Activated T-helper 1 cell treated with anti-CD3 and anti-CD28 coated beads, Interleukin-2, amount 50 U/mL, for 16 hours (primary cell): ENCODE data around the gene SLC6A9.

ENCODE experiments used
- DNase-seq, 2 donors: peaks; one replicate each; pipeline ENCODE4 v3.0.0-alpha.2; 2020; ENCODE audit warnings: low read depth in 1 of 2, low spot score in 1 of 2

SLC6A9 gene

DNA sequence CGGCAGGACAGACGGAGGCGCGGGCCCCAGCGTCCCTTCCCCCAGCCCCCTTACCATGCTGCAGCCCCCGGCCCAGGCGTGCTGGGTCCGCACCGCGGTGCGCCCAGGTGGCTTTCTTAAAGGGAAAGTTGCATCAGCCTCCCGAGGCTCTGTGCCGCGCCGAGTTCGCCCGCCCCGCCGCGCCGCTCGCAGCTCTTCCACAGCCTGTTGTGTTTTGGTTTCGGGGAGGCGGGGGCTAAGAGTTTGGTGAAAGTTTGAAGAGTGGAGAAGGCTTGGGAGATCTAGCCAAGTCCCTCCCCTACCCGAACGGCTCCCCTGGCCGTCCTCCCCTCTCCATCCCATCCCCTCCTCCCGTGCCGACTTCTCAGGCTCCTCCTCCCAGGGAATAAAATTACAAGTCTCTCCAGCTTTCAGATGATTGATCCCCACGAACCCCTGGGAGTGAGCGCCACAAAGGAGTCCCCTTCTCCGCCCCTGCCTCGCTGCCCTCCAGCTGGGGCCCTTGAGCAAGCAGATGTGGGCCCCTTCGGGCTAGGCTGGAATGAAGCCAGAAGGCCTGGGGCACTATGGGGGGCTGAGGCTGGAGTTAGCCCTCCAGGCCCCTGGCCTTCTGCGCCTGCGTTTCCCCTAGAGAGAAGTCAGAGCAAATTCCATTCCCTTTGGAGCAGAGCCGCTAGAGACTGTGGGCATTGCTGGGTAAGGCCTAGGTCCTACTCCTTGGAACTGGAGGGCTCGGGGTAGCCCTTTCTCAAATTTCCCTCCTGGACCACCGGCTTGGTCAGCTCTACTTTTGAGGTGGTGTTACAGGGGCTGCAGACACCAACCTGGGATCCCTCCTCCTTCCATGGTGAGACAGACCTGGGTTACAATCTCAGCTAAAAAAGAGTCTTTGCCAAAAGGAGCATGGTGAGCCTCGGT lies at the start of gene SLC6A9:
TSS of gene SLC6A9 (minus strand) at position 211 of the 918 bp plus-strand sequence. CDS start 7,185 bp downstream, outside the sequence.
- peak in 1 of 2 donors; percentile 40 for DNase-seq

DNA sequence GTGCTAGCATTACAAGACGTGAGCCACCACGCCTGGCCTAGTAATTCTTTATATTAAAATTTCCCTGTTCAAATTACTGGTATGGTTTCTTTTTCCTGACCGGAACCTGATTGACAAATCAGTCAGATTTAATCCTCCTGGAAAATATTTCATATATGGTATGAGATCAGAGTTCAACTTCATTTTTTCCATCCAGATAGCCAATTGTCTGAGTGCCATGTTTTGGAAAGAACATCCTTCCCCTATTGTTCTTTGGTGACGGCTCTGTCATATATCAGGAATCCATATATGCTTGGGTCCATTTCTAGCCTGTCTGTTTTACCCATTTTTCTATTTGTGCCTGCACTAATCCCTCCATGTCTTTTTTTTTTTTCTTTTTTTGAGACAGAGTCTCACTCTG lies 48.3 kb upstream of the SLC6A9 start:
- no peak for DNase-seq

DNA sequence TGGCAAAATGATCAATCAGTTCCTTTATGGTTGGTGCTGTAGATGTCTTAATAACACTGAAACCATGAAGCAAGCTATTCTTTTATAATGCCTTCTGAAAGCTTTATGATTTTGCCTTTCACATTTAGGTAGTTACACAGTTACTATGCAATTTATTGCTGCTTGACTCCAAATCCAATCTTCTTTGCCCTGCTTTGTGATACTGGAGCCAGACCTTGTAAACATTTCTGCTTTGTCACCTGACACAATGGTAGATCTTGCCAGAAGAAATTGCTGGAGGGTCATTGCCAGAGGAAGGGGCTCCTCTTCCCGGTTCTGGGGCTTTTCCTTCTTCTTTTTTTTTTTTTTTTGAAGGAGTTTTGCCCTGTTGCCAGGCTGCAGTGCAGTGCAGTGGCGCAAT lies 46.8 kb upstream of the SLC6A9 start:
- no peak for DNase-seq

DNA sequence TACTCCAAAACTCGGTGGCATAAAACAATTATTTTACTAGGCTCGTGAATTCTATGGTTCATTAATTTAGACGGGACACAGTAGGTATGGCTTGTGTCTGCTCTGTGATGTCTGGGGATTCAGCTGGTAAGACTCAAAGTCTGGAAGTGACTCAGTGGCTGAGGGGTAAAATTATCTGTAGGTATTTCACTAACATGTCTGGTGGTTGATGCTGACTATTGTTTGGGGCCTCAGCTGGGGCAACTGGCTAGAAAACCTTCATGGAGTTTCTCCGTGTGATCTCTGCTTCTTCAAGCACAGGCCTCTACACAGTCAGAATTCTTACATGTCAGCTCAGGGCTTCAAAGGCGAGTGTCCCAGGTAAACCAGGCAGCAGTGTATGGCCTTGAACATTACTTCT lies 46.2 kb upstream of the SLC6A9 start:
- DNase-seq: no peak

DNA sequence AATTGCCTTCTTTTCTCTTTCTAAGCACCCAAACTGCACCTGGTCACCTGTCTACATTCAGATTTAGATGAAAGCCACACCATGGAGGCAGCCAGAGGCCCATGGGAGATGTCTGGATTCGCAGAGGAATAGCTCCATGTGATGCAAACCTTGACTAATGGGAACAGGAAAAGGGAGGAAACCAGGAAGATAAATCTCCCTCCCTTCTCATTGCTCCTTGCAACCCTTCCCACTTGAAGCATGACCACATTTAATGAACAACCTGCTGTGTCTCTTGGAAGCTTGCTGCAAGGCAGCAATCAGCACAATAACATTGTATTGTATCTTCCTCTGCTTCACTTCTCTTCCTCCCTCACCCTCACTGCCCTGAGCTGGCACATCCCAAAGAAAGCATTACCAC lies 44.8 kb upstream of the SLC6A9 start:
- no peak for DNase-seq

DNA sequence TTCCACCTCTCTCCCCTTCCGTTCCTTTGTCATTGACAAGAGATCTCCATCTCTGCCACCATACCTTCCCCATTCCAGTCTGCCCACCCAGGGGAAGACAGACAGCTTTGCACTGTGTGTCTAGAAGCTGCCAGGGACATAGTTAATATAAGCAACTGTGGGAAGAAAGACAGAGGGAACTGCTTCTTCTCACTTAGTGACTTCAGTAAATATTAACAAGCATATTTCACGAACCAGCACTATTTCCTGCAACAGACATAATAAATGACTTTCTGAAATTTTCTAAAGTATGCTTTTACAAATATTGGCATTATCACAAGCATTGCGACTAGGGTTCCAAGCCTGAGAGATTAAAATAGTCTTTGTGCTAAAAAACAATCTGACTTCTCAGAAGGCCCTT lies 43.2 kb upstream of the SLC6A9 start:
- DNase-seq: no peak

DNA sequence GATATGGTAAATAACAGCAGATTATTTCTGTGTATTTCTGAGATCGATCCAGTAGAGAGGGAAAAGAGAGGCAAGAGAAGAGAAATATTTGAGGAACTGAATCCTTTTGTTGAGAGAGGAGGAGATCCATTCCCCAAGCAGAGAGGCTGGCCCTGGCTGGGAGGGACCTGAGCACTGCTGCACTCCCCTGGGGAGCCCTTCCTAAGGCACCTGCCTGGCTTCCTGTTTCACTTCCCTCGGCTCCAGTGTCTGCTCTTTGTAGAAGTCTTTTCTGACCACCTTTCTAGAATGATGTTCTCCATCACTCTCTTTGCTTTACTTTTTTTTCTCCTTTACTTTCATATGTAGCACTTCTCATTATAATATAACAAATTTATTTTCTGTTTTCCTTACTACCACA lies 42.3 kb upstream of the SLC6A9 start:
- DNase-seq: no peak

DNA sequence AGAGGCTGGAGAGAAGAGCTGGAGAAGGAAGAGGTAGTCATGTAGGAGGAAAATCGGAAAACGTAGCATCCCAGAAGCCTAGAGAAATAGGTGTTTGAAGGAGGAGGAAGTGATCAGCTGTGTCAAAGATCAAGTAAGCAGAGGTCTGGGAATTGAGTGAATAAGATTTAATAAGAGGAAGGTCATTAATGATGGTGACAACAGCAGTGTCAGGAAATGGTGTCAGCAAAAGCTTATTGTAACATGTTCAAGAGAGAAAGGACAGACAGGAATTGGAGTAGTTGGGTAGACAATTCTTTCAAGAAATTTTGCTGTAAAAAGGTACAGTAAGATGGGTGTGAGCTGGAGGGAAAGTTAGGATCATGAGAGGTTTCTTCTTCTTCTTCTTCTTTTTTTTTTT lies 41.6 kb upstream of the SLC6A9 start:
- DNase-seq: no peak

DNA sequence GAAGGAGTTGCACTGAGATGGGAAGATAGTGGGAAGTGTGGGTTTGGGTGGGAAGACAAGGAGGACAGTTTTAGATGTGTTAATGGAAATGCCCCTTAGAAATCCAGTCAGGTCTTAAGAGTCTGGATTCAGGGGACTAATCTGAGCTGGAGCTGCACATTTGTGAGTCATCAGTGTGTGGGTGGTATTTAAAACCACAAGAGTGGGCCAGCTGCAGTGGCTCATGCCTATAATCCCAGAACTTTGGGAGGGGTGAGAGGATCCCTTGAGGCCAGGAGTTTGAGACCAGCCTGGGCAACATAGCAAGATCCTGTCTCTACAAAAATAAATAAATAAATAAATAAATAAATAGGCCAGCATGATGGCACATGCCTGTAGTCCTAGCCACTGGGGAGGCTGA lies 40.9 kb upstream of the SLC6A9 start:
- no peak for DNase-seq

DNA sequence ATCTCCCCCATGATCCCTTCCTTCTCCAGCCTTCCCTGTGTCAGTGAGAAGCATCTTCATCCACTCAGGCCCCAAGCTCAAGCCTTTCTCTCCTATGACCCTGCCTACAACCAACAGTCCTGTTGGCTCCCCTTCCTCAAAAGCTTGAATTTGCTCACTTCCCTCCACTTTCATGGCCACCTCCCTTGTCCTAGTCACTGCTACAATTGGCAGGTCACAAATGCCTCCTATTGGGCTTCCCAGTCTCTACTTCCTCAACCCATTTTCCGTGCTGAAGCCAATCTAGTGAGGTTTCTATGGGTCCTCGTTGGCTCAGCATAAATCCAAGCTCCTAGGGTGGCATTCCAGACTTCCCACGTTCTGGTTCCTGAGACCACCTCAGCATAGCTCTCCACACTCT lies 40.2 kb upstream of the SLC6A9 start:
- no peak for DNase-seq

DNA sequence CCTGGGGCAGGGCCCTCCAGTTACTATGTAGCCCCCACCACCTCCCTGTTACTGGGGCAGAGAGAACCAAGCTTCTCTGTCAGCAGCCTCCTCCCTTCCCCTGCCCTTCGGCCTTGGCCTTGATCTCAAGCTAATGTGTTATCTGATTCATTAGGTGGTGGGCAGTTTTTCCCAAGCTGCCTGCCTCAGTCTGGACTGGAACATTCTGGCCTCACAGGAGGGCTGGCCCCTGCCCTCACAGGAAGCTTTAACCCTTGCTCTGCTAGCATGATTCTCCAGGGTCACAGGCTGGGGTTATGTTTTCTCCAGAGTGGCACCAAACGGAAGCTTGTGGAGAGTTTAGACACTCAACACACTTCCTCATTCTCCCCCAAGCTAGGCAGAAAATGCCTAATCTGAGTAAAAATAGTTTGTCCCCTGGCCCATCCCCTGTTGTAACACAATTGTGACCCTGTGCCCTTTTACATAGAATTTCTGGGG lies 37.2 kb upstream of the SLC6A9 start:
- no peak for DNase-seq

DNA sequence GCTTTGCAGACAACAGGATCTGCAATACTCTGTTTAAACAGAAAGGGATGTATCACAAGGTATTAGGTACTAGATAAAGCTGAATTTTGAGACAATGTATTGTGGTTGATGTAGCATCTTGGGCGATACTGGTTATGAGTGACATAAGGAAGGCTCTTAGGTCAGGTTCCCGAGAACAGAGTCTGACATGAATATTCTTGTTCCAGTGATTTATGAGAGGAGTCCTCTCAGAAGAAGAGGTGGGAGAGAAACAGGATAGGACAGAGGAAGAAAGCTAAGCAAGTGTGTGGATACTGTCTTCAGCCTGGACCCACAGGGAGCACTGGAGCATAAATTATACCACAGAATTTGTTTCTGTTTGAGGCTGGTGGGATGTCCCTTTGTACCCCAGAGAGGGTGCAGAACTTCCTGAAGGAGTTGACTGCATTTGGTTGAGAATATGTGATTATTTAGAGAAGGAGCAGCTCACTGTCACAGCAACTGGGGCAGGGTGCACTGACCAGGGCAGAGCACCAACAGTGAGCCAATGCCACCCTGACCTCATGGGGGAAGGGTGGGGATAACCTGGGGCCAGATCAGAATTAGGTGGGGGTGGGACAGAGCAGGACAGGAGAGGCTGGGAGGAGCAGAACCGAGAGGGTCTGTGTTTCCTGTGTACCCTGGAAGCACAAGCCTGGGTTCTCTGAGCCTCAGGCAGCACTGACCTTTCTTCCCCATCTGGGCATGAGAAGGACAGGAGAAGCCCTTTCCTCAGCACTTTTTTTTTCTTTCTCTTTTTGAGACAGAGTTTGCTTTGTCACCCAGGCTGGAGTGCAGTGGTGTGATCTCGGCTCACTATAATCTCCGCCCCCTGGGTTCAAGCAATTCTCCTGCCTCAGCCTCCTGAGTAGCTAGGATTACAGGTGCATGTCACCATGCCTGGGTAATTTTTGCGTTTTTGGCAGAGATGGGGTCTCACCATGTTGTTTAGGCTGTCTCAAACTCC lies 36.3 kb upstream of the SLC6A9 start:
- no peak for DNase-seq

DNA sequence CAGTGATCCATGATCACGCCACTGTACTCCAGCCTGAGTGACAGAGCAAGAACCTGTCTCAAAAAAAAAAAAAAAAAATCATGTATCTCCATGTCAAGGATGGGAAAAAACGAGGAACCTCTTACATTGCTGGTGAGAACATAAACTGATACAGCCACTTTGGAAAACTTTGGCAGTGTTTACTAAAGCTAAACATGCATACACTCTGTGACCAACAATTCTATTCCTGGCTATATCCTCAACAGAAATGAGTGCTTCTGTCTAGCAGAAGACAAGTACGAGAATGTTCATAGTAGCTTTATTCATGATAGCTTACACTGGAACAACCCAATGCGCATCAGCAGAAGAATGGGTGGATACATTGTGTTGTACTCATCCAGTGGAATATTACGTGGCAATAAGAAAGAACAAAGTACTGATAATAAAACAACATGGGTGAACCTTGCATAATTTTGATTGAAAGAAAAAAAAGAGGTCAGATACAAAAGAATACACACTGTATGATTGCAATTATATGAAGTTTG lies 31.5 kb upstream of the SLC6A9 start:
- DNase-seq: no peak

DNA sequence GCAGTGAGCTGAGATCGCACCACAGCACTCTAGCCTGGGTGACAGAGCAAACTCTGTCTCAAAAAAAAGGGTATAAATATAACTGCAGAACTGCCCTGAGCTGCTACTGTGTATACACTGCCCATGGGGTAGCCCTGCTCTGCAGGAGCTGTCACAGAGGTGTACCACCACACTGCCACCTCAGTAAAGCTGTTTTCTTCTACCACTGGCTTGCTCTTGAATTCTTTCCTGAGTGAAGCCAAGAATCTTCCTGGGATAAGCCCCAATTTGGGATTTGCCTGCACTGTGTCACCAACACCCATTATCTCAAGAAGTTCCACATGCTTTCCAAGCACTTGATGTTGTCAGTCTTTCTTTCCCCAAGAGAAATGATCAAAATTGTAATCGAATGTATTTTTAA lies 30.6 kb upstream of the SLC6A9 start:
- DNase-seq: no peak

DNA sequence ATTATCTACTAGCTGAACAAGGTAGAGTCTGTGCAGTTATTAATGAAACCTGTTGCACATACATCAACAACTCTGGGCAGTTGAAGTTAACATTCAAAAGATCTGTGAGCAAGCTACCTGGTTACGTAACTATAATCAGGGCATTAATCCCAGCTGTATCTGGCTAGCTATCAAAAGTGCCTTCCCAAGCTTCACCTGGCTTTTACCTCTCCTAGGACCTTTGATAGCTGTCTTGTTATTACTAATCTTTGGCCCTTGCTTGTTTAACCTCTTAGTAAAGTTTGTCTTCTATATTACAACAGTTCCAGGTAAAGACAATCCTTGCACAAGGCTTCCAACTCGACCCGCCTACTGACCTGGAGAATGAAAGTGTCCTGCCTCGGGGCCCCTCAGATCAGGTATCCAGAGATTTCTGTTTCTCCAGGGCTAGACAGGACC lies 29.6 kb upstream of the SLC6A9 start:
- no peak for DNase-seq

DNA sequence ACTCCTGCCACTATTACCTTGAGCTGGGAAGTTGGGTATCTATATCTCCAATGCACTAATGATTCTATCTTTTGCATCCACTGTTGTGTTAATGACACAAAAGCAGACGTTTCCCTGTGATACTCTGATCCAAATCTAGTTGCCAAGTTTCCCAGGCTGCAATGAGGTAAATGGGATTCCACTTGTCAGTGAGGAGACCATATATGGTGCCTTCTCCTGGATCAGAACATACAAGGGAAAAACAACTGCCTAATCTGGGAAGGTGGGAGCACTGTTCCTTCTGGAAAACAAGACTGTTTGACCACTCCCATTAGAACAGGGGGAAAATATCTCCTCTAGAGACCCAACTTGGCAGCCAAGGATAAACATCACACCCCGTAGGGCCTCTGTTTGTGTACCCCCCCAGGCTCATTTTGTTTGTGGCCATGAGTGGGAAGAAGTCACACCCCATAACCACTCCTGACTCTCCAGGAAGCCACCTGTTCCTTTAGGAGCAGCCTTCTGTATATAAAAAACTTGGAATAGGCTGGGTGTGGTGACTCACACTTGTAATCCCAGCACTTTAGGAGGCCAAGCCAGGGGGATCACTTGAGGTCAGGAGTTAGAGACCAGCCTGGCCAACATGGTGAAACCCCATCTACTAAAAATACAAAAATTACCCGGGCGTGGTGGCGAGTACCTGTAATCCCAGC lies 28.5 kb upstream of the SLC6A9 start:
- DNase-seq: no peak

DNA sequence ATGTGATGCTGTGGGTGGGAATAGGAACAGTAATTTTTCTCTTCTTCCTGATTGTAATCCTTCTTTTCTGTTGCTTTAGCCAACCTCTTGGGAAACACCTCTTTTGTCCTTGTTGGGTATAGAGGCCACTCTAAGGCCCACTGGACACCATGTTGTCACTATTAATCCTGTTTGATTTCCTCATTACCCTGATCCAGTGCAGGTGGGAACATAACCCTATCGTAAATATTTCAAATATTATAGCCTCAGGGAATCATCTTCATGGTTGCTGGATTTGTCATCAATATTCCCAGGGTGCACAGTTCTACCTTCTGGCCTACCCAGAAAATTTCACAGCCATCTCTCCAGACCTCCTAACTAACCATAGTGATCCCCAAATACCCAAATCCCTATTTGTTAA lies 27.9 kb upstream of the SLC6A9 start:
- DNase-seq: no peak

DNA sequence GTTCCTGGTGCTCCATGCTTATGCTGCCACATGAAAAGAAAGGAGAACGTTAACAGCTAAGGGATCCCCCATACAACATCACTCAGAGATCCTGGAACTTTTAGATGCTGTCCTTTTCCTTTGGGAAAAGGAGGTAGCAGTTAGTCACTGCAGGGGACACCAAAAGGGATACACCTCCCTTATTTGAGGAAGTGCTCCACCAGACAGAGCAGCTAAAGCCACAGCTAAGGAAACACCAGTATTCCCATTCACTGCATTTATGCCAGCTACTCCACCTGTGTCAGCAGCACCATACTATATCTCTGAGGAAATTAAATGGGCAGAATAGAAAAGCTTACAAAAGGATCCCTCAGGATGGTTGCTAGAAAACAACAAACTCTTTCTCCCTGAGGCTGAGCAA lies 26.0 kb upstream of the SLC6A9 start:
- no peak for DNase-seq

DNA sequence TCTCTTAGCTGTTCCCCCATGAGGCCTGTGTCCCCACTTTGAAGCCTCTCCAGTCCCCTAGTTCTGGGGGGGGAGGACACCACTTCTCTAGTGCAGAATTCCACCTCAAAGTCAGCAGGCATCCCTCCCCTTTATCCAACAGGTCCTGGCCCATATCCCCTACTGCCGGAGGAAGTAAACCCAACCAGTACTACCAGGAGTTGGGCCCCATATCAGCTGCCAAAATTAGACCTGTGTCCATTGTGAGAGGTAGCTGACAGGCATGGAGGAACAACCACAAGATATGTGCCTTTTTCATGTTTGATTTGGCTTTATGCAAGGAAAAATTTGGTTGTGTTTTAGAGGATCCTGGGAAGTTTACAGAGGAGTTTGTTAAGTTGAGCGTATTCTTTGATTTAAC lies 22.1 kb upstream of the SLC6A9 start:
- no peak for DNase-seq

DNA sequence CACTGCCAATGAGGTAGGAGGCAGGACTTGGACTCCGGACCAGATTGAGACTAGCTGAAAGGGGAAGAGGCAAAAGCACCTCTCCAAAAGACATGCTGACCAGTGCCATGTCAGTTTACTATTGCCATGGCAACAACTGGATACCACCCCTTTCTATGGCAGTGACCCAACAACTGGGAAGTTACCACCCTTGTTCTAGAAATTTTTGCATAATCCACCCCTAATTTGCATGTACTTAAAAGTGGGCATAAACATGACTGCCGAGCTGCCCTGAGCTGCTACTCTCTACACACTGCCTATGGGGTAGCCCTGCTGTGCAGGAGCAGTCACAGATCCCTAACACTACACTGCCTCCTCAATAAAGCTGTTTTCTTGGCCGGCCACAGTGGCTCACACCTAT lies 19.0 kb upstream of the SLC6A9 start:
- DNase-seq: no peak

DNA sequence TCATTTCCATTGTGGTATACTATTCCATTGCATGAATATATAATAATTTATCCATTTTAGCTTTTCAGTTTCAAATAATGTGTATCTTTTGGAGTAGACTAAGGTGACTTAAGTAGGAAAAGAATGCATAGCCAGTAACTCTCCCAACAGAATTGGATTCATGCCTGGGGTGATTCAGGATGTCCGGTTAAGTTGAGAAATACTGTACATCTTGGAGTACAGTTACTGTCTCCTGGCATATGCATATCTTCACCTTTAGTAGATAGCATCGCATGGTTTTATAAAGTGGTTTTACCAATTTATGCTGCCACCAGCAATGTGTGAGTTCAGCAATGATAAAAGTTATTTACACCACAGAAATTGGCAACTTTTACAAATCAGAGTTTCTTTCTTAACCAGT lies 18.6 kb upstream of the SLC6A9 start:
- no peak for DNase-seq
